SJCRH30 (cell line): ENCODE data around the gene PCYT1A. TPM values are rescaled to one million over a fixed set of nuclear protein-coding genes. Genes with fewer than 3 reads are reported as not detected.

Experiments
- DNase-seq, 2 experiments: peaks; one replicate each; pipeline ENCODE4 v3.0.0-alpha.2; 2015 to 2020
- H3K27ac ChIP-seq: fragments of 250-450 bp; sonication (Bioruptor Pico); 2 replicates; pipeline ENCODE4 v1.5.1; 2020; ENCODE audit warnings: mild to moderate bottlenecking, moderate library complexity
- H3K27me3 ChIP-seq: fragments of 250-450 bp; sonication (Bioruptor Pico); 2 replicates; pipeline ENCODE4 v1.5.1; 2020; ENCODE audit warnings: mild to moderate bottlenecking, moderate library complexity
- H3K36me3 ChIP-seq: fragments of 250-450 bp; sonication (Bioruptor Pico); 2 replicates; pipeline ENCODE4 v1.5.1; 2020; ENCODE audit warnings: mild to moderate bottlenecking, moderate library complexity
- H3K4me1 ChIP-seq: fragments of 250-450 bp; sonication (Bioruptor Pico); 2 replicates; pipeline ENCODE4 v1.5.1; 2020; ENCODE audit warnings: mild to moderate bottlenecking, moderate library complexity
- H3K4me3 ChIP-seq: fragments of 250-450 bp; sonication (Bioruptor Pico); 2 replicates; pipeline ENCODE4 v1.5.1; 2020; ENCODE audit warnings: mild to moderate bottlenecking, moderate library complexity
- H3K9me3 ChIP-seq: fragments of 250-450 bp; sonication (Bioruptor Pico); replicated peaks from 2 replicates; pipeline ENCODE4 v1.5.1; 2020; ENCODE audit warnings: mild to moderate bottlenecking, moderate library complexity
- total RNA-seq: library from RNA; depleted of rRNA; stranded (reverse); fragments of >200 nt; shearing (Covaris generic); gene quantifications from 2 replicates; pipeline ENCODE4 v1.2.3, GENCODE V29; 2014

Gene PCYT1A
- total RNA-seq, 1 experiment from 2014 or later = 19.6 TPM

- no peaks in the 10 kb centered on the region for H3K27me3 ChIP-seq
- H3K36me3 ChIP-seq = no peaks in the 10 kb centered on the region
- H3K4me1 ChIP-seq = no peaks in the 10 kb centered on the region
- no peak overlapping the region for H3K4me3 ChIP-seq
- no peaks in the 10 kb centered on the region for H3K9me3 ChIP-seq
- H3K27ac ChIP-seq = no peak overlapping the region
- DNase-seq = no peak
These were observed 51.9 kb downstream of the PCYT1A start for GRCh38 chr3:196235452-196236122.

GRCh38 chr3:196232882-196233251 lies 54.7 kb downstream of the PCYT1A start:
- H3K9me3 ChIP-seq = no peaks in the 10 kb centered on the region
- no peak for DNase-seq
- H3K36me3 ChIP-seq = no peaks in the 10 kb centered on the region
- H3K4me3 ChIP-seq = no peak overlapping the region
- H3K4me1 ChIP-seq = no peaks in the 10 kb centered on the region
- H3K27me3 ChIP-seq = no peaks in the 10 kb centered on the region
- no peak overlapping the region for H3K27ac ChIP-seq

DNA sequence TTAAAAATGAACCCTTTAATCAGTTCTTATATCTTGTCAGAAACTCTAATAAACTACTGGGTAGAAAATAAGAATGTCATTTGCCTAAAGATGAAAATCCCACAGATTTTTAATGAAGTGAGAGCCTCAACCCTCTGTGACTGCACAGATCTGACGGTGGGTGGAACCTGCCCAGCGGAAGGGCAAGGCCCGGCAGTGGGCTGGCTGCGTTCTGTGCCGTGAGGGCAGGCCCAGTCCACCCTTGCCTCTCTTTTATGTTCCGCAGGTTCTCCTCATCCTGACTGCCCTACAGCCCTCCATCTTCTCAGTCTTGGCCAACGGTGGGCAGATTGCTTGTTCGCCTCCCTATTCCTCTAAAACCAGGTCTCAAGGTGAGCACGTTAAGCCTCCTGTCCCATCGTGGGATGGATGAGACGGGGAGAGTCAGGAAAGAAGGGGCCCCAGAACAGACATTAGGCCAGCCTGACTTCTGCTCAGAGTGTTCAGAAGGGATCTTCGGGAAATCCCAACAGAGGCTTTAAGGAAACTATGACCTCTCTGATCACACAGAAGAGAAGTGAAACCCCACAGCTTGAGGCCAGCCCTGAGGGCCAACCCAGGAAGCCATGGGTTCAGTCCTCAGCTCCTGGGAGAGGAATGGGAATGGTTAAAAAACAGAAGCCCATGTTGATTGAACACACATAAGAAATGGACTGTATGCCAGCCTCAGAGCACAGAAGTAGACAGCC lies 55.2 kb downstream of the PCYT1A start:
- no peak overlapping the region for H3K4me3 ChIP-seq
- H3K9me3 ChIP-seq = no peaks in the 10 kb centered on the region
- no peak for DNase-seq
- no peaks in the 10 kb centered on the region for H3K4me1 ChIP-seq
- no peaks in the 10 kb centered on the region for H3K36me3 ChIP-seq
- H3K27ac ChIP-seq = no peak overlapping the region
- no peaks in the 10 kb centered on the region for H3K27me3 ChIP-seq

DNA sequence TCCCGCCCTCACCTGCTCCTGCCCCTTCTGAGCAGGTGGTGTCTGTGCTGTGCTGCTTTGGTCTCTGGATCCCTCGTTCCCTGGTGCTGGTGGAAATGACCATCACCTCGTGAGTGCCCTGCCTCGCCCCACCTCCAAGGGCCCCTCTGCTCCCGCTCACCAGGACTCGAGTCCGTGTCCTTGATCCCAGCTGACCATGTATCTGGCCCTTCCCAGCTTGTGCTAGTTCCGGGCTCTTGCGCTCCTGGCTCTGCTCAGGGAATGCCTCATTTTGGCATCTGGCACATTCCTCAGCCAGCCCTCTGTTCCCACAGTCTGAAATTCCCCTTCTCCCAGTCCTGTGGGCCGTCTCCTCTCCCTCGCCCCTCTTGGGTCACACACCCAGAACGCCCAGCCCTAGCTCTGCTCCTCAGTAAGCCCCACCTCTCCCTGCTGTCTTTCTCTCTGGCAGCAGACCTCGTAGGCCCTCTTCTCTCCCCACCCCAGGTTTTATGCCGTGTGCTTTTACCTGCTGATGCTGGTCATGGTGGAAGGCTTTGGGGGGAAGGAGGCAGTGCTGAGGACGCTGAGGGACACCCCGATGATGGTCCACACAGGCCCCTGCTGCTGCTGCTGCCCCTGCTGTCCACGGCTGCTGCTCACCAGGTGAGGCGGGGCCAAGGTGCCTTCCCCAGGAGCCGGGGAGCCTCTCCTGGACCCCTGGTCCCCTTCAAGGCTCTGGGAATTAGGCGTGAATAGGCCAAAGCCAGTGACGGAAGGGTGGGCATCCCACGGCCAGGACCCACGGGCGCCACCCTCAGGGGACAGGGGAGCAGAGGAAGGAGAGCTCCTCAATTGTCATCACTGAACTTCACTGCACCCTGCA lies 59.7 kb downstream of the PCYT1A start:
- DNase-seq = no peak
- Histone ChIP-seq H3K9me3 (no peaks in the 10 kb centered on the region), H3K4me1 (peaks cover 6% of the 10 kb centered on the region; the same call in 1 of the 2 replicates), H3K27me3 (no peaks in the 10 kb centered on the region), H3K36me3 (no peaks in the 10 kb centered on the region), H3K4me3 (no peak overlapping the region), H3K27ac (no peak overlapping the region)

DNA sequence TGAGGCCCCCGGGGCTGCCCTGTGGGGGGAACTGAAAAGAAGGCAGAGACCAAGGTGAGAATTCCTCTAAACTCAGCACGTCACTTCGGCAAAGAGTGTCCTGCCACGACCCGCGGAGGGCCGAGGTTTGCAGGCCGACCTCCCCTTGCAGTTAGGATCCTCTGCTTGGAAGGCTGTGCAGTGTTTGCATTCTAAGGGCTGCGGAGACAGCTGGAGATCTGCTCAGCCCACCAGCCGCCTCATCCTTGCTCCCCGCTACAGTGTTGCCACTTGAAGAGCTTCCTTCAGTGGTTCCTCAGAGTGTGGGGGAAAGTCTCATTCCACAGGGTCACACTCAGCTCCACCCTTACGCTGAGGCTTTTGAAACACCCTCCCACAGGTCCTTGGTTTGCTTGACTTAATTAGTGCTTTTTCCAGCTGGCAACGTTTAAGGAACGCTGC lies 60.4 kb downstream of the PCYT1A start:
- Histone ChIP-seq H3K9me3 (no peaks in the 10 kb centered on the region), H3K4me1 (peaks cover 7% of the 10 kb centered on the region; the same call in 1 of the 2 replicates), H3K27ac (no peak overlapping the region), H3K27me3 (no peaks in the 10 kb centered on the region), H3K4me3 (no peak overlapping the region), H3K36me3 (no peaks in the 10 kb centered on the region)
- no peak for DNase-seq

DNA sequence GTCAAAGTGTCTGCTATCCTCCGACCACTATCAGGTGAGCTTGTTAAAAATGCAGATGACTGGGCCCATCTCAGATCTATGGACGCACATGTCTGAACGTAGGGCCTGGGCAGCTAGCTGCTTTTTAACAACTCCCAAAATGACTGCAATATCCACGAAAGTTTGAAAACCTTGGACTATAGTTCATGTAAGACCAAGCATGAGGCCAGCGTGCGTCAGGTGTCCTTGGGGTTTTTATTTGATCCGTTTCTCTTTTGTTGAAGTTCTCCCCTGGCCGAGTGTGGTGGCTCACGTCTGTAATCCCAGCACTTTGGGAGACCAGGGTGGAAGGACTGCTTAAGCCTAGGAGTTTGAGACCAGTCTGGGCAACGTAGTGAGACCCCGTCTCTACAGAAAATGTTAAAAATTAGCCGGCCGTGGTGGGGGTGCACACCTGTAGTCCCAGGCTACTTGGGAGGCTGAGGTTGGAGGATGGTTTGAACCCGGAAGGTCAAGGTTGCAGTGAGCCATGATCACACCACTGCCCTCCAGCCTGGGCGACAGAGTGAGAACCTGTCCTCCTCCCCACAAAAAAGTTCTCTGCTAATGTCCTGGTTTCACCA lies 61.7 kb downstream of the PCYT1A start:
- Histone ChIP-seq H3K27me3 (no peaks in the 10 kb centered on the region), H3K4me1 (peaks cover 7% of the 10 kb centered on the region; the same call in 1 of the 2 replicates), H3K9me3 (no peaks in the 10 kb centered on the region), H3K4me3 (no peak overlapping the region), H3K27ac (no peak overlapping the region), H3K36me3 (no peaks in the 10 kb centered on the region)
- no peak for DNase-seq

DNA sequence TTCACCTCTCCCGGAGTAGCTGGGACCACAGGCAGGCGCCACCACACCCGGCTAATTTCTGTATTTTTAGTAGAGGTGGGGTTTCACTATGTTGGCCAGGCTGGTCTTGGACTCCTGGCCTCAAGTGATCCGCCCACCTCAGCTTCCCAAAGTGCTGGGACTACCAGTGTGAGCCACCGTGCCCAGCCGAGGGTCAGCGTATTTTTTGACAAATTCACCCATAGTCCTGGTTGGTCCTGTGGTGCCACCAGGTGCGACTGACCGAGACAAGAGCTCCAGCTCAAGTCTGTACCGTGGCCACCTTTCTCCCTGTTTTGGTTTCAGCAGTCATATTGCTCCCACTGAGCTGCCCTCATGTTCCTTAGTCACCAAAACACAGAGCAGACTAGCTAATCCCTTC lies 62.4 kb downstream of the PCYT1A start:
- Histone ChIP-seq H3K4me1 (peaks cover 7% of the 10 kb centered on the region; the same call in 1 of the 2 replicates), H3K27ac (no peak overlapping the region), H3K36me3 (no peaks in the 10 kb centered on the region), H3K9me3 (no peaks in the 10 kb centered on the region), H3K4me3 (no peak overlapping the region), H3K27me3 (no peaks in the 10 kb centered on the region)
- DNase-seq = no peak

- Histone ChIP-seq H3K27ac (no peak overlapping the region), H3K9me3 (no peaks in the 10 kb centered on the region), H3K4me1 (peaks cover 11% of the 10 kb centered on the region; the same call in 1 of the 2 replicates), H3K4me3 (peak overlapping the region; percentile 16; the same call in 1 of the 2 replicates), H3K36me3 (no peaks in the 10 kb centered on the region), H3K27me3 (no peaks in the 10 kb centered on the region)
- peak; percentile 49 to 74 for DNase-seq
These were observed 64.5 kb downstream of the PCYT1A start for GRCh38 chr3:196222876-196223595.

- no peak overlapping the region for H3K27ac ChIP-seq
- no peaks in the 10 kb centered on the region for H3K27me3 ChIP-seq
- H3K4me3 ChIP-seq = no peak overlapping the region
- peaks cover 11% of the 10 kb centered on the region; the same call in 1 of the 2 replicates for H3K4me1 ChIP-seq
- H3K9me3 ChIP-seq = no peaks in the 10 kb centered on the region
- DNase-seq = no peak
- no peaks in the 10 kb centered on the region for H3K36me3 ChIP-seq
These were observed 66.5 kb downstream of the PCYT1A start for GRCh38 chr3:196220991-196221390.

- H3K27me3 ChIP-seq = no peaks in the 10 kb centered on the region
- no peaks in the 10 kb centered on the region for H3K36me3 ChIP-seq
- H3K4me3 ChIP-seq = no peak overlapping the region
- peaks cover 11% of the 10 kb centered on the region; the same call in 1 of the 2 replicates for H3K4me1 ChIP-seq
- no peak for DNase-seq
- no peaks in the 10 kb centered on the region for H3K9me3 ChIP-seq
- H3K27ac ChIP-seq = no peak overlapping the region
These were observed 66.9 kb downstream of the PCYT1A start for GRCh38 chr3:196220587-196220986.

- DNase-seq = peak in 1 of 2 experiments; percentile 45
- Histone ChIP-seq H3K27ac (peak overlapping the region; percentile 37), H3K4me1 (peaks cover 11% of the 10 kb centered on the region; the same call in 1 of the 2 replicates), H3K9me3 (no peaks in the 10 kb centered on the region), H3K4me3 (peak overlapping the region; percentile 39), H3K36me3 (no peaks in the 10 kb centered on the region), H3K27me3 (no peaks in the 10 kb centered on the region)
These were observed 67.6 kb downstream of the PCYT1A start for GRCh38 chr3:196219970-196220311.

- H3K27ac ChIP-seq = peak overlapping the region; percentile 37
- no peaks in the 10 kb centered on the region for H3K27me3 ChIP-seq
- no peaks in the 10 kb centered on the region for H3K9me3 ChIP-seq
- H3K4me3 ChIP-seq = peak overlapping the region; percentile 39
- peak; percentile 86 to 88 for DNase-seq
- H3K36me3 ChIP-seq = no peaks in the 10 kb centered on the region
- H3K4me1 ChIP-seq = peaks cover 11% of the 10 kb centered on the region; the same call in 1 of the 2 replicates
These were observed 68.1 kb downstream of the PCYT1A start for GRCh38 chr3:196219194-196219969.

- Histone ChIP-seq H3K36me3 (no peaks in the 10 kb centered on the region), H3K27me3 (no peaks in the 10 kb centered on the region), H3K4me1 (0 out of 2 replicates have a peak, but pooled peaks cover 6% of the 10 kb centered on the region), H3K9me3 (no peaks in the 10 kb centered on the region), H3K27ac (no peak overlapping the region), H3K4me3 (no peak overlapping the region)
- no peak for DNase-seq
These were observed 69.3 kb downstream of the PCYT1A start for GRCh38 chr3:196218155-196218712.
